IMR-90 (cell line): ENCODE results near the gene ZFHX3. TPM values are rescaled to one million over a fixed set of nuclear protein-coding genes. Genes with fewer than 3 reads are reported as not detected.

Experiments used
- ATAC-seq: fragments of 200-7000 bp; cut with Tn5 transposase; 2 replicates; pipeline ENCODE4 v1.9.1; 2020; ENCODE audit warnings: low read depth, mild to moderate bottlenecking, moderate library complexity
- BruUV-seq: library from RNA; stranded (reverse); fragments of 400-500 nt; replicated peaks from 2 replicates; lab custom pipeline; 2021; lab: Mats Ljungman, UMichigan
- CTCF ChIA-PET: fragments of 300-600 bp; formaldehyde crosslinking; extraction: SDS; loops from one replicate; lab custom pipeline; 2021; ENCODE audit warnings: antibody characterized with exemption; lab: Yijun Ruan, JAX
- POLR2A ChIA-PET: fragments of 300-600 bp; sonication (Branson Sonifier 250); formaldehyde crosslinking; loops from one replicate; lab custom pipeline; 2022; ENCODE audit warnings: antibody characterized with exemption; ENCODE audit not compliant: unreplicated experiment; lab: Charles Lee
- DNase-seq: peaks from one replicate; pipeline ENCODE4 v3.0.0; 2013
- H2AFZ ChIP-seq: replicated peaks from 2 replicates; pipeline ENCODE3; 2013; ENCODE audit warnings: low read length, mild to moderate bottlenecking; ENCODE audit not compliant: poor library complexity
- H2AK5ac ChIP-seq: 2 replicates; pipeline ENCODE4 v1.6.1; 2013; ENCODE audit warnings: low read depth, low read length, inconsistent platforms
- H2AK9ac ChIP-seq: replicated peaks from 2 replicates; pipeline ENCODE3; 2013; ENCODE audit warnings: mild to moderate bottlenecking, low read depth, low read length, moderate library complexity; ENCODE audit not compliant: poor library complexity
- H2BK120ac ChIP-seq: 2 replicates; pipeline ENCODE4 v1.6.1; 2013; ENCODE audit warnings: low read depth, low read length, inconsistent platforms
- H2BK15ac ChIP-seq: 3 replicates; pipeline ENCODE4 v1.6.1; 2013; ENCODE audit warnings: low read depth, low read length, inconsistent platforms
- H2BK20ac ChIP-seq: 2 replicates; pipeline ENCODE4 v1.6.1; 2013; ENCODE audit warnings: low read depth, mild to moderate bottlenecking, inconsistent platforms, low read length, moderate library complexity
- H2BK5ac ChIP-seq: 2 replicates; pipeline ENCODE4 v1.6.1; 2013; ENCODE audit warnings: mild to moderate bottlenecking, low read depth, low read length, inconsistent platforms; ENCODE audit not compliant: poor library complexity, severe bottlenecking
- H3K14ac ChIP-seq: replicated peaks from 2 replicates; pipeline ENCODE4 v1.6.1; 2013; ENCODE audit warnings: low read depth, low read length, inconsistent platforms
- H3K18ac ChIP-seq: 2 replicates; pipeline ENCODE4 v1.6.1; 2013; ENCODE audit warnings: low read depth, low read length, control low read depth
- H3K23ac ChIP-seq: 2 replicates; pipeline ENCODE4 v1.6.1; 2013; ENCODE audit warnings: low read depth, low read length, inconsistent platforms
- H3K27ac ChIP-seq: 2 replicates; pipeline ENCODE4 v1.5.1; 2013; ENCODE audit warnings: mild to moderate bottlenecking, control low read depth, low read length; ENCODE audit not compliant: insufficient read depth
- H3K27me3 ChIP-seq: 2 replicates; pipeline ENCODE4 v1.6.1; 2013; ENCODE audit warnings: low read length; ENCODE audit not compliant: control insufficient read depth, insufficient read depth
- H3K36me3 ChIP-seq: 2 replicates; pipeline ENCODE4 v1.6.1; 2013; ENCODE audit warnings: low read length, mixed read lengths; ENCODE audit not compliant: control insufficient read depth, insufficient read depth
- H3K4ac ChIP-seq: 2 replicates; pipeline ENCODE4 v1.6.1; 2013; ENCODE audit warnings: low read depth, low read length, inconsistent platforms
- H3K4me1 ChIP-seq: 2 replicates; pipeline ENCODE4 v1.6.1; 2013; ENCODE audit warnings: low read length, mixed read lengths; ENCODE audit not compliant: control insufficient read depth, insufficient read depth
- H3K4me2 ChIP-seq: 2 replicates; pipeline ENCODE4 v1.6.1; 2013; ENCODE audit warnings: low read depth, mild to moderate bottlenecking, control low read depth, low read length, moderate library complexity
- H3K4me3 ChIP-seq: 2 replicates; pipeline ENCODE4 v1.5.1; 2013; ENCODE audit warnings: low read depth, mild to moderate bottlenecking, control low read depth, low read length, moderate library complexity; ENCODE audit not compliant: insufficient read depth
- H3K56ac ChIP-seq: 2 replicates; pipeline ENCODE4 v1.6.1; 2013; ENCODE audit warnings: low read length, inconsistent platforms; ENCODE audit not compliant: insufficient read depth; ENCODE audit errors: extremely low read depth
- H3K79me1 ChIP-seq, 2 experiments: 2 replicates each; pipeline ENCODE4 v1.6.1; 2013; ENCODE audit warnings: low read length in 2 of 2, inconsistent platforms in 1 of 2, low read depth in 1 of 2
- H3K9ac ChIP-seq: 2 replicates; pipeline ENCODE4 v1.6.1; 2013; ENCODE audit warnings: low read depth, low read length, control low read depth
- H3K9me1 ChIP-seq: 2 replicates; pipeline ENCODE4 v1.6.1; 2013; ENCODE audit warnings: low read length, inconsistent platforms; ENCODE audit not compliant: insufficient read depth
- H3K9me3 ChIP-seq: 2 replicates; pipeline ENCODE4 v1.6.1; 2013; ENCODE audit warnings: low read length; ENCODE audit not compliant: control insufficient read depth, insufficient read depth
- H4K20me1 ChIP-seq: 2 replicates; pipeline ENCODE4 v1.6.1; 2013; ENCODE audit warnings: low read length, inconsistent platforms; ENCODE audit not compliant: insufficient read depth
- H4K5ac ChIP-seq: 2 replicates; pipeline ENCODE4 v1.6.1; 2013; ENCODE audit warnings: mild to moderate bottlenecking, low read depth, low read length, control low read depth
- H4K8ac ChIP-seq, 2 experiments: 2 replicates each; pipeline ENCODE4 v1.6.1; 2013; ENCODE audit warnings: low read depth in 2 of 2, low read length in 2 of 2, control low read depth in 1 of 2, inconsistent platforms in 1 of 2
- H4K91ac ChIP-seq: 2 replicates; pipeline ENCODE4 v1.6.1; 2013; ENCODE audit warnings: low read depth, low read length, inconsistent platforms; ENCODE audit not compliant: insufficient read depth
- BHLHE40 ChIP-seq: fragments of 150-350 bp; IDR thresholded peaks from 2 replicates; pipeline ENCODE4 v1.6.1; 2016; ENCODE audit warnings: mild to moderate bottlenecking, low read depth, low read length
- ELK1 ChIP-seq: fragments of 150-350 bp; IDR thresholded peaks from 2 replicates; pipeline ENCODE4 v1.6.1; 2016; ENCODE audit warnings: low read depth, mild to moderate bottlenecking, low read length, moderate library complexity, borderline replicate concordance
- MAZ ChIP-seq: IDR thresholded peaks from 2 replicates; pipeline ENCODE4 v1.6.1; 2012; ENCODE audit warnings: low read depth, mild to moderate bottlenecking, low read length, improper control_type of control experiment, moderate library complexity, borderline replicate concordance
- WGBS, 2 experiments: methylation state at CpG; one replicate each; pipeline versions ENCODE4 v1.1.5 to v1.1.7; 2013; ENCODE audit warnings: missing lambda C conversion rate in 2 of 2; ENCODE audit not compliant: insufficient read length in 1 of 2; ENCODE audit errors: extremely low coverage in 2 of 2; 5-methylcytosine and 5-hydroxymethylcytosine counted together
- dilution Hi-C: fragments of 300-500 bp; cut with HindIII; formaldehyde crosslinking; loops from one replicate; pipeline ENCODE4 v1.14.3; 2018; ENCODE audit warnings: low sequenced_read_pairs; ENCODE audit not compliant: unreplicated experiment
- in situ Hi-C: fragments of 300-500 bp; cut with MboI; formaldehyde crosslinking; loops from 3 replicates; pipeline ENCODE4 v1.14.3; 2019; ENCODE audit warnings: low sequenced_read_pairs, inconsistent platforms, mixed read lengths
- intact Hi-C: fragments of 100-400 bp; cut with micrococcal nuclease; formaldehyde crosslinking; loops from 2 replicates; pipeline ENCODE4 v1.10.0; 2022
- polyA plus RNA-seq, 3 experiments: library from polyadenylated mRNA; depleted of rRNA; stranded (reverse); fragments of >200 nt; gene quantifications; 2 replicates each; pipeline ENCODE4 v1.2.3, GENCODE V29; 2012; ENCODE audit warnings: low replicate concordance in 1 of 3
- total RNA-seq: library from RNA; depleted of rRNA; stranded (reverse); fragments of >200 nt; gene quantifications from 2 replicates; pipeline ENCODE4 v1.2.3, GENCODE V29; 2012

Gene ZFHX3
- total and polyA plus RNA-seq, 2 of the 4 experiments (the other 2 are of a cell fraction) = 1.4 to 1.7 TPM

GRCh38 chr16:73054125-73054484 is 6.2 kb upstream of the ZFHX3 start:
- no CpG with 5 or more reads among the region's 10 CpGs for WGBS, 2 experiments
- no peak for TF ChIP-seq MAZ
- TF ChIP-seq BHLHE40 = no peak
- no peak for TF ChIP-seq ELK1
- H2AK5ac ChIP-seq = peak overlapping the region; percentile 95; the same call in 1 of the 2 replicates
- peak overlapping the region; percentile 76; the same call in 1 of the 2 replicates for H3K56ac ChIP-seq
- peak overlapping the region; percentile 60 to 98; a peak in 2 of 4 replicates for H4K8ac ChIP-seq
- H2BK5ac ChIP-seq = peak overlapping the region; percentile 99
- H3K23ac ChIP-seq = peak overlapping the region; percentile 100; the same call in 1 of the 2 replicates
- H2BK20ac ChIP-seq = 0 out of 2 replicates have a peak overlapping the region, but pooled peaks have one; percentile 71
- H3K14ac ChIP-seq = peak overlapping the region; percentile 95; the same call in 1 of the 2 replicates
- ATAC-seq (no peak), DNase-seq (no peak)
- ChIA-PET POLR2A (interaction anchor here (0.6 kb wide), 2 partner anchors 359 to 961 kb away, joined by 6 to 7 read pairs; partner anchors contain the start of genes DHX38 and TXNL4B), CTCF (interaction anchor here (0.5 to 1.8 kb wide), 5 partner anchors 42 to 553 kb away, joined by 3 to 7 read pairs (median 3); no protein-coding TSS in a partner anchor)
- BruUV-seq = no TSS peak
- H3K36me3 ChIP-seq = no peaks in the 10 kb centered on the region
- H3K4ac ChIP-seq = peak overlapping the region; percentile 98; the same call in 1 of the 2 replicates
- in situ Hi-C loops = loop anchor here (10.0 to 25.0 kb wide), 2 partner anchors 209 to 1233 kb away; partner anchors contain the start of gene PSMD7
- H3K9me3 ChIP-seq = no peaks in the 10 kb centered on the region
- H3K79me1 ChIP-seq = peaks cover 20 to 59% of the 10 kb centered on the region in 2 experiments; a peak in 3 of 4 replicates
- H3K4me2 ChIP-seq = peak overlapping the region; percentile 40; the same call in 1 of the 2 replicates
- peak overlapping the region; percentile 94 for H3K27ac ChIP-seq
- H3K4me1 ChIP-seq = peaks cover 35% of the 10 kb centered on the region
- no peaks in the 10 kb centered on the region for H4K20me1 ChIP-seq
- H3K9me1 ChIP-seq = 0 out of 2 replicates have a peak, but pooled peaks cover 2% of the 10 kb centered on the region
- peak overlapping the region; percentile 99; the same call in 1 of the 2 replicates for H4K5ac ChIP-seq
- peak overlapping the region; percentile 99 for H3K18ac ChIP-seq
- no peak overlapping the region for H4K91ac ChIP-seq
- no peaks in the 10 kb centered on the region for H3K27me3 ChIP-seq
- H2BK120ac ChIP-seq = peak overlapping the region; percentile 98
- no peak overlapping the region for H3K4me3 ChIP-seq
- intact Hi-C loops = loop anchor here (2.0 to 10.0 kb wide), 7 partner anchors 123 to 929 kb away; no protein-coding TSS in a partner anchor
- H3K9ac ChIP-seq = no peak overlapping the region
- dilution Hi-C loops = no loop called here
- H2AFZ ChIP-seq = peak overlapping the region; percentile 94
- H2BK15ac ChIP-seq = peak overlapping the region; percentile 96; the same call in 2 of the 3 replicates
- H2AK9ac ChIP-seq = no peak overlapping the region
